Colonic mucosa (tissue), 4 donors: ENCODE data around the gene HRH3. TPM values are rescaled to one million over a fixed set of nuclear protein-coding genes. Genes with fewer than 3 reads are reported as not detected.

Source experiments
- DNase-seq: peaks from one replicate; pipeline ENCODE4 v3.0.0-alpha.2; 2020
- H3K27ac ChIP-seq: fragments of 200-600 bp; one replicate; pipeline ENCODE4 v1.8.0; 2021
- H3K27me3 ChIP-seq: fragments of 200-600 bp; one replicate; pipeline ENCODE4 v1.8.0; 2021
- H3K36me3 ChIP-seq: fragments of 200-600 bp; one replicate; pipeline ENCODE4 v1.8.0; 2021
- H3K4me1 ChIP-seq: fragments of 200-600 bp; one replicate; pipeline ENCODE4 v1.8.0; 2021; ENCODE audit warnings: mild to moderate bottlenecking
- H3K4me3 ChIP-seq: fragments of 200-600 bp; one replicate; pipeline ENCODE4 v1.8.0; 2021
- H3K9ac ChIP-seq, 2 donors: one replicate each; pipeline ENCODE4 v1.7.0; 2013; ENCODE audit warnings: control low read depth in 2 of 2, low read depth in 2 of 2, low read length in 2 of 2
- H3K9me3 ChIP-seq: fragments of 200-600 bp; one replicate; pipeline ENCODE4 v1.8.0; 2021
- intact Hi-C: fragments of 100-400 bp; cut with DNase I; formaldehyde crosslinking; loops from one replicate; pipeline ENCODE4 v1.14.1; 2022
- total RNA-seq, 2 donors: library from RNA; stranded (reverse); fragmentation: NEBNext Ultra II Directional in 1 of 2; extraction: Animal tissue kit (Norgen Biotek cat#: 25700) in 1 of 2; gene quantifications; one replicate each; pipeline ENCODE4 v1.2.1, GENCODE V29; 2021
- TF ChIP-seq, protein P1 (sequence below): fragments of 200-600 bp; IDR thresholded peaks from one replicate; pipeline ENCODE4 v1.8.0; 2022; ENCODE audit warnings: antibody characterized with exemption, mild to moderate bottlenecking
- donor health status: healthy.
- donor health status: DM: no; HTN: no; CAD: no.
- donor health status: DM: no; HTN: no; CAD: no.

The HRH3 gene
- total RNA-seq, 2 donors from 2014 or later = not detected

DNA sequence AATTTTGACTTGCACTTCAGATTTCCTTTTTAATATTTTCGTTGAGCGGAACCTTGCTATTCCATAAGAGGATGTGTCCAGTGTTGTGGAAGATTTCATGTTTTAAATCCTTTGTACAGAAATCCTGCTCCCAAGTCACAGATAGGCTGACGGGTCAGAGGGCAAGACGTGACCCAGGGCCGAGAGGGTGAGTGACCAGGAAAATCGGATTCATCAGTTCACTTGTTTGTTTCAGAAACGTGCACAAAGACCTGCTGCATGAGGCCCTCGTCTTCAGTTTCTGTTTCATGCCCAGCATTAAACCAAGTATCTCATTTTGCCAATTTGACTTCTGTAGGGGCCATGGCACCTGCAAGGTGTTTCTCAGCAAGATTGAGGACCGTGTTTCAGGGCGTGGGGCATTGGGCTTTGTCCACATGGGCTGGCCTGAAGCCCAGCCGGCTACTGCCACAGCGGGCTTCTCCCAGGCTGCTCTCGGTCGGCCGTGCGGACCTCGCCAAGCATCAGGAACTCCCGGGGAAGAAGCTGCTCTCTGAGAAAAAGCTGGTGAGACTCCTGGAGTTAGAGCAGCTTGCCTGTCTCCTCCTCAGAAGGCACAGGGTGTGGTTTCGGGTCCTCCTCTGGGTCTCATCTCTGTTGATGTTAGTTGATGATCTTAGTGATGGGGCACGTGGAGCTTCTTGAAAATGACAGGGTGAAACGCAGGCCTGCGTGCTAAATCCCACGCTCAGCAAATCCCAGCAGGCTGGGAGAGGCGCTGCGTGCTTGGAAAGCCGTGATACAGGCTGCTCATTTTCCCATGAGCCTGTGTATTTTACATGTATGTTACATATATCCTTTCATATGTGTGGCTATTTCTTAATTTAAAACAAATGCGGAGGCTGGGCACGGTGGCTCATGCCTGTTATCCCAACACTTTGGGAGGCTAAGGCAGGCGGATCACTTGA is 26.7 kb downstream of the HRH3 start:
- Histone ChIP-seq H3K9ac (no peak overlapping the region), H3K27me3 (no peaks in the 10 kb centered on the region), H3K9me3 (no peaks in the 10 kb centered on the region), H3K4me3 (no peak overlapping the region), H3K36me3 (peaks cover 7% of the 10 kb centered on the region), H3K27ac (no peak overlapping the region), H3K4me1 (no peaks in the 10 kb centered on the region)
- DNase-seq = no peak
- TF ChIP-seq, protein P1, sequence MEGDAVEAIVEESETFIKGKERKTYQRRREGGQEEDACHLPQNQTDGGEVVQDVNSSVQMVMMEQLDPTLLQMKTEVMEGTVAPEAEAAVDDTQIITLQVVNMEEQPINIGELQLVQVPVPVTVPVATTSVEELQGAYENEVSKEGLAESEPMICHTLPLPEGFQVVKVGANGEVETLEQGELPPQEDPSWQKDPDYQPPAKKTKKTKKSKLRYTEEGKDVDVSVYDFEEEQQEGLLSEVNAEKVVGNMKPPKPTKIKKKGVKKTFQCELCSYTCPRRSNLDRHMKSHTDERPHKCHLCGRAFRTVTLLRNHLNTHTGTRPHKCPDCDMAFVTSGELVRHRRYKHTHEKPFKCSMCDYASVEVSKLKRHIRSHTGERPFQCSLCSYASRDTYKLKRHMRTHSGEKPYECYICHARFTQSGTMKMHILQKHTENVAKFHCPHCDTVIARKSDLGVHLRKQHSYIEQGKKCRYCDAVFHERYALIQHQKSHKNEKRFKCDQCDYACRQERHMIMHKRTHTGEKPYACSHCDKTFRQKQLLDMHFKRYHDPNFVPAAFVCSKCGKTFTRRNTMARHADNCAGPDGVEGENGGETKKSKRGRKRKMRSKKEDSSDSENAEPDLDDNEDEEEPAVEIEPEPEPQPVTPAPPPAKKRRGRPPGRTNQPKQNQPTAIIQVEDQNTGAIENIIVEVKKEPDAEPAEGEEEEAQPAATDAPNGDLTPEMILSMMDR = no peak
- intact Hi-C loops = no loop called here

DNA sequence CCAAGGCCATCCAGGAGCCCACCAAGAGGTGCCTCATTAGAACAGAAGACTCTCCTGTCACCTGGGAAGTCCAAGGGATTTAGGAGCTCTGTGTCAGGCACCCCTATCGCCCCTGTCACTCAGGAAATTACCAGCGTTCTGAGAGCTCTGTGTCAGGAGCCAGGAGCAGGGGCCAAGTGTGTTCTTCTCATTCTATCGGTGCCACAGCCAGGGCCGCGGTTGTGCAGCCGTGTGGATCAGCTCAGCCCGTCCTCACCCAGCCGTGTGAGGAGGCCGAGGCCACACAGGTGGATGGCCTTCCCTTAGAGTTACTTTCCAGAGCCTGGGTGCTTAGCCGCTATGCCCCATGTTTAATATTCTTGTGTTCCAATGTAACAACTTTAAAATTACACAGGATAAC is 27.4 kb downstream of the HRH3 start:
- Histone ChIP-seq H3K9me3 (no peaks in the 10 kb centered on the region), H3K27ac (no peak overlapping the region), H3K36me3 (no peaks in the 10 kb centered on the region), H3K4me3 (no peak overlapping the region), H3K4me1 (no peaks in the 10 kb centered on the region), H3K27me3 (no peaks in the 10 kb centered on the region), H3K9ac (no peak overlapping the region)
- intact Hi-C loops = no loop called here
- DNase-seq = no peak
- TF ChIP-seq, protein P1 = no peak

DNA sequence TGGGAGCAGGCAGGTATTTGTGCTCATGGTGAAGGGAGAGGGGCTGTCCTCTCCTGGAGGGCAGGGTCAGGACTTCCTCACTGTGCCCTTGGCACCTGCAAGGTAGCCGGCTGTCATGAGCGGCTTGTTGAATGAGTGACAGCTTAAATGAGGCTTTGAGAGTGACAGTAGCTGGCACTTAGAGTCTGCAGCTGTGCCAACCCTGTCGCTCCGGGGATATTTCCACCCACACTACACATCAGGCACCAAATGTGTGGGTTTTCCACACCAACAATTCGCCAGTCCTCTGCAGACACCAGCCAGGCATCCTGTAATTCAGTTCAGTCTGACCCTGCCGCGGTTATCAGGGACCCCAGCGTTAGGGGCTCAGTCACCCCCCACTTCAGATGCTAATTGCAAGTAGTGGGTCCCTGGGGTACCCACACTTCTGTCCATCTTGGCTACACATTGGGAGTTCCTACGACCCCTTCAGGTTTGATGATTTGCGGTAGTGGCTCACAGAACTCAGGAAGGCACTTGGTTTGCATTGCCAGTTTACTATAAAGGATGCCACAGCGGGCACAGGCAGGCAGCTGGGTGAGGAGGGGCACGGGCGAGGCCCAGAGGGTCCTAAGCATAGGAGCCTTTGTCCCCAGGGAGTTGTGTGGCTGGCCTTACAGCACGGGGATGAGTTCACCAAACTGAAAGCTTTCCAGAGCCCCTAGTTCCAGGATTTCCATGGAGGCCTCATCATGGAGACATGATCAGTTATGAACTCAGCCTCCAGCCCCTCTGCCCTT is 28.1 kb downstream of the HRH3 start:
- intact Hi-C loops = no loop called here
- DNase-seq = no peak
- H3K36me3 ChIP-seq = no peaks in the 10 kb centered on the region

DNA sequence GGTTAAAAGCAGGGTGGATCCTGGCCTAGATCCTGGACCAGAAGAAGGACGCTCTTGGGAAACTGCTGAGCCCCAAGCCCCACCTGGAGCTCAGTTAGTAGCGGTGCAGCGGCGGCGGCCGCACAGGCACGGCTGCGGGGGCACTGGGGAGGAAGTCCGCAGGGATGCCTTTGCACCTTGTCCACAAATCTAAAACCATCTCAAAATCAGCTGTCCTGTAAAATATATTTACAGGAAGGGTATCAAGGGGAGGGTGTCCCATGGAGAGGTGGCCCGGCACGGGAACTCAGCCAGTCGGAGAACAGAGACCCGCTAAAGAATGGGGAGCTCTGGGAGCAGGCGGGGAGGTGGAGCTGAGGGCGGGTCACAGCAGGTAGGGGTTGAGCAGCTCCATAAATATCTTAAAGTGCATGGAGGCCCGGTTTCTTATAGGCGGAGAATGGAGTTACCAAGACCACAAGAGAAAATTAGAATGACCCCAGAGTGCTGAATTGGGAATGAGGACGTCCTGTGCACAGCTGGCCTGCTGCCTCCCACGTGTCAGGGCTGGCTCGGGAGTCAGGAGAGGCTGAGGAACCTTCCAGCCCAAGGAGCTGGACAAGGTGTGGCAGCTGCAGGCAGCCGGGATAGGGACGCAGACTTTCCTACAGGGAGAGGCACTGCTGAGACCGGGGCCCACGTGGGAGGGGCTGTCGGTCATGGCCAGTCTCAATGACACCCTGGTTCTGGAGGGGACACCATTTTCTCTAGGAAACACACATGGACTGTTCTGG is 29.3 kb downstream of the HRH3 start:
- DNase-seq = no peak
- Histone ChIP-seq H3K27ac (no peak overlapping the region), H3K9ac (no peak overlapping the region), H3K4me1 (no peaks in the 10 kb centered on the region), H3K4me3 (no peak overlapping the region), H3K27me3 (no peaks in the 10 kb centered on the region), H3K36me3 (no peaks in the 10 kb centered on the region), H3K9me3 (no peaks in the 10 kb centered on the region)
- intact Hi-C loops = no loop called here
- TF ChIP-seq, protein P1 = no peak

More for the DNA sequence above, 28.1 kb downstream of the HRH3 start:
- Histone ChIP-seq H3K4me3 (no peak overlapping the region), H3K9me3 (no peaks in the 10 kb centered on the region), H3K4me1 (no peaks in the 10 kb centered on the region), H3K27ac (no peak overlapping the region), H3K9ac (no peak overlapping the region), H3K27me3 (no peaks in the 10 kb centered on the region)
- TF ChIP-seq, protein P1 = no peak
